ENCODE results near the gene OR2A5.
"Not testable (repeated sequence)": the region's sequence is repeated elsewhere in the genome, so short reads cannot be mapped to it uniquely, and the experiment has no call there.

The OR2A5 gene

DNA sequence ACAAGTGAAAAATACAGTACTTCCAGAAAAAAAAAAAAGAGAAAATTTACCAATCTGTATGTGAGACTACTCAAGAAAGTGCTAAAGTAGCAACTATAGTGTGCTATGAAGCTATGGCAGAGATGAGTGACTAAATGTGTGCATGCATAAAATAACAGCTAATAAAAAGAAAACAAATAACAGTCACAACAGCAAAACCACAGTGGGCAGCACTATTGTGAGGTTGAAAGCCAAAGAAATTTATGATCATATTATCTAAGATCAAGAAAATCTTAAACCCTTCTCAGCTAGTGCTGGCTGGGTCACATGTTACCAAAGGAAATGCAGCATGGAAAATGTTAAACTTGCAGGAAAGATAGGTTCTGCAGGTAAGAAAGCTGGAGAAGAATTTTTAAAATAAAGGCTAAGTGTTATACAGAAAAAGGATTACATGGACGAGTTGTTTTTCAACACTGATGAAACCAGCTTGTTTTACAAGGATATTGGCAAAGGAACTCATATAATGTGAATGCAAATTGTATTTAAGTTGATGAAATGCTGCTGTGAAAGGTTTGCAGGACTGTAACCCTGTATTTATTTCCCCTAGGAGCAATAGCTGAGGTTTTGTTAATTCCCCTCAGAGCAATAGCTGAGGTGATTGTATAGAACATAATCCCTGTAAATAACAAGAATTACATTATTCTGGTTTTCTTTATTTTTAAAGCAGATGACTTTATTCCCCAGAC, 15.6 kb upstream of the OR2A5 start:
- no peak for DNase-seq (ENCODE audit: low read depth in 2 of 2)

GRCh38 chr7:144035385-144035784, 13.4 kb upstream of the OR2A5 start:
- no peak for DNase-seq (ENCODE audit: low read depth in 2 of 2)

DNA sequence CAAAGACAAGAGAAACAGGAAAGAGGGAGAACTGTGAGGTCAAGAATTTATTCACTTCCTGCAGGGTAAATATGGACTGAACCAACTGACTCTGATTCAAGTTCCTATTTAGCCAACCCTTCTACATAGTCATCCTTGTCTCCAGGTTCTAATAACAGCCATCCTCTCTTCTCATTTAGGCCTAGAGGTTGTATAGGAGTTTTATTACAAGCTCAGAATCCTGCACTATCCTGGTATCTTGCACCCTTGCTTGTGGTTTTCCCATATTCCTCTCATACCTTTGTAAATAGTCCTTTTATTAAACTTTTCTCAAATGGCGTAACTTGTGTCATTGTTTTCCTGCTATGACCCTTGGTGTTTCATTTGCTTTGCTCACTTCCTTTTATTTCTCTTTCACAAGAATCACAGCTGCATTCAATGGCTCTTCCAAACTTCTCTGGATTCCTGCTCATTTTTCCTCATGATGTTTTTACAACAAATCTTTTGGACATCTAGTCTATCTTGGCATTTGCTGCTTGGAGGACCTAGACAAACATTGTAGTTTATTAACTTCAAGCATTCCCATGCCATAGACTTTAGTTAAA, 12.4 kb upstream of the OR2A5 start:
- no peak for DNase-seq (ENCODE audit: low read depth in 2 of 2)

DNA sequence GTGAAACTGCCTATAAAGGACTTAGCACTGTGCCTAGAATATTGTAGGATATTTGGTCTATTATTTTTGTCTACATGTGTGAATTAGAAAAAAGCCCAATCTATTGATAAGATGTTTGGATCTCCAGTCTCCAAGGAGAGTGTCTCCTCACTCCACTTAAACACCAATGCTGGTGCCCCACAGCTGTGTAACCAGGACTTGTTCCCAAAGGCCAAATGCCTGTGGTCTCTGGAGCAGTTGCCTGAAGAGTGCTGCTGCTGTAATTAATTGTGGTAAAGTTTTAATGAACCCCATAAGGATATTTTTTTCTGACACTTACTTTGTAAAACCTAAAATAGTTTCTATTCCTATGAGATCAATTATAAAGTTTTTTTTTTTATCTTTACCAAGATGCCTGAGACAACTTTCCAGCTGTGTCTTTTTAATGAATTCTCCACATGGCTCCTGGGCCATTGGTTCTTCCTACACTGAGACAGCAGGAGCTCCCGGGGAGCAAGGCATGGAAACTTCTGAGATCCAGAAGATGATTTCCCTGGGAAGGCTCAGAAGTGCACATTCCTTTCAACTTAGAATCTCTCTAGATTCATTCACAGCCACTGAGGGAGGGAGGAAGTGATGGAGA, 11.2 kb upstream of the OR2A5 start:
- DNase-seq (ENCODE audit: low read depth in 2 of 2) = no peak

DNA sequence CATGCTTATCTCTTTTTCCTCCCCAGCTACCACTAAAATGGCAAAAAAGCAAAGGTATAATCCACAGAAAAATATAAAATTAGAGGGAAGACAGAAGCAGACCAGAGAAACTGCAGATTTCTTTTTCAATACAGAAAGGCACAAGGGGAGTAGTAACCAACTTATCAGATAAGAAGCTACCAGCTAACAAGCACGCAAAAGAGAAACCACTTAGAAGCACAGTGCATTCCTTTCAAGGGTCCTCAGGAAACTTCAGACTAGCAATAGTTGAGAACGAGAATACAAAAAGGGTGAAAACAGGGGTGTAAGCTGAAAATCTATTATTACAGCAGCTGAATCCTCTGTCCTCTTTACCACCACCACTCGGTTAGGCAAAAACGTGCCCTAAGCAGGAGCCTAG, 9.9 kb upstream of the OR2A5 start:
- no peak for DNase-seq (ENCODE audit: low read depth in 2 of 2)

DNA sequence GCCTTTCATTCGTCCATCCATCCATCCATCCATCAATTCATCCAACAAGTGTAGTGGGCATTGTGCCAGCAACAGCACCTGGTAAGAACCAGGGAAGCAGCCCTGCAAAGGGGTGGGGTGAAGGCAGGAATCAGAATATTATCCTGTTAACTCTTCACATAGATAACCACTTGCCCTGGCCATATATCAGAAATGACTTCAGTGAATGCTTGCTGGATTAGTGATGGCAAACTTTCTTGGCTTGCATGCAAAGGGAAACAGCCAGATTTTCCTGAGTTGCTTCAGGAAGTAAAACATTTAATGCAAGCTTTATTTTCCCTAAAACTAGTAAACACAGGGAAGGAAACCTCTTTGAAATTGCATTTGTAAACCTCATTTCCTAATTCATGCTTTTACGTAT, 743 bp downstream of the OR2A5 start:
- no peak for DNase-seq (ENCODE audit: low read depth in 2 of 2)

DNA sequence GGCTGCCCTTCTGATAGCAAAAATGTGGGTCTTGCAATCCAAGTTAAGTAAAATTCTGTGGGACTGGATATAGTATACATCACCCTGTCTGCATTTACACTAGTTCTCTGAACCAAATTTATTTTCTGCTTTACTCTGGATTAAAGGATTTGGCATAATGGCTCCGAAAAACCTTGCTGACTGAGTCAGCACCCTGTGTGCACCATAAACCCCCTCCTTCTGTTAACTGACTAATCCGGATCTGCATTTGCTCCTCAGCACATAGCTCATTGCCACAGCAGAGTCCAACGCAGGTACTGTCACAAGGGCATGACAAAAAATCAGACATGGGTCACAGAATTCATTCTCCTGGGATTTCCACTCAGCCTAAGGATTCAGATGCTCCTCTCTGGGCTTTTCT, 1.3 kb downstream of the OR2A5 start:
- no peak for DNase-seq (ENCODE audit: low read depth in 2 of 2)

GRCh38 chr7:144050884-144051283, 2.1 kb downstream of the OR2A5 start:
- not testable (repeated sequence) for DNase-seq (ENCODE audit: low read depth in 2 of 2)

DNA sequence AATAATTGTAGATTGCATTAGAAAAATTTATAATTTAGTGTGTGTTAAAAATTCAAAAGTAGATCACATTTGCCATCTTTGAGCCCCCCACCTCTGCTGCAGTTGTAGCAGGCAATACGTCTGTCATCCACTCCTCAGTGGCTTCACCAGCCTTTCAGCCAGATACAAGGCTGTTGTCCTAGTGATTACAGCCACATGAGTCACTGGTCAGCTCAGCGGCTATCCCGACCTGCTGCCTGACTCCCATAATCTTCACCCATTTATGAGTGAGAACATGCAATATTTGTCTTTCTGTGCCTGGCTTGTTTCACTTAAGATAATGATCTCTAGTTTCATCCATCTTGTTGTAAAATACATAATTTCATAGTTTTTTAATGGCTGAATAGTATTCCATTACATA, 9.2 kb downstream of the OR2A5 start:
- DNase-seq (ENCODE audit: low read depth in 2 of 2) = no peak

- DNase-seq (ENCODE audit: low read depth in 2 of 2) = no peak
Observed at GRCh38 chr7:144063710-144064109, 15.0 kb downstream of the OR2A5 start.

GRCh38 chr7:144069511-144069910, 20.8 kb downstream of the OR2A5 start, which contains the start of gene OR2A25:
TSS of gene OR2A25 (plus strand) at chr7:144069811. CDS start at chr7:144074220, 4,409 bp downstream.
- DNase-seq (ENCODE audit: low read depth in 2 of 2) = no peak

DNA sequence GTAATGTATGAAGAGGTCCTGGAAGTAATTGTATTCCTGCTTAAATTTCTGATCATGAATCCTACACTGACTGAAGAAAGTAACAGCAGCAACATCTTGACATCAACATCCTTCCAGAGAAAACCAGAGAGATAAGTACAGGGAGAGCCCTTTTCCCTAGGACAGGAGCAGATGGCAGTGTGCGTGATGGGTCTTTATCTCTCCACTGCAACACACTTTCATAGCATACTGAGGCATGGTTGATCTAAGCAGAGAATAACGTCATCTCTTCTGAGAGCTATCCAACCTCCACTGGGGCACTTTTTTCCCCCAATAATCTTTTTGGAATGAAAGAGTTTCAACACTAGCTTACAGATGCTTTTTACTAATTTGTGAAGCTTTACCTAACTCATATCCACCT, 21.2 kb downstream of the OR2A5 start:
- DNase-seq (ENCODE audit: low read depth in 2 of 2) = no peak

DNA sequence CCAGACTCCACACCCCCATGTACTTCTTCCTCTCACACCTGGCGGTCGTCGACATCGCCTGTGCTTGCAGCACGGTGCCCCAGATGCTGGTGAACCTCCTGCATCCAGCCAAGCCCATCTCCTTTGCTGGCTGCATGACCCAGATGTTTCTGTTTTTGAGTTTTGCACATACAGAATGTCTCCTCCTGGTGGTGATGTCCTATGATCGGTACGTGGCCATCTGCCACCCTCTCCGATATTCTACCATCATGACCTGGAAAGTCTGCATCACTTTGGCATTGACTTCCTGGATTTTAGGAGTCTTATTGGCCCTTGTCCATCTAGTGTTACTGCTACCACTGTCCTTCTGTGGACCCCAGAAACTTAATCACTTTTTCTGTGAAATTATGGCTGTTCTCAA, 25.6 kb downstream of the OR2A5 start:
- no peak for DNase-seq (ENCODE audit: low read depth in 2 of 2)

DNA sequence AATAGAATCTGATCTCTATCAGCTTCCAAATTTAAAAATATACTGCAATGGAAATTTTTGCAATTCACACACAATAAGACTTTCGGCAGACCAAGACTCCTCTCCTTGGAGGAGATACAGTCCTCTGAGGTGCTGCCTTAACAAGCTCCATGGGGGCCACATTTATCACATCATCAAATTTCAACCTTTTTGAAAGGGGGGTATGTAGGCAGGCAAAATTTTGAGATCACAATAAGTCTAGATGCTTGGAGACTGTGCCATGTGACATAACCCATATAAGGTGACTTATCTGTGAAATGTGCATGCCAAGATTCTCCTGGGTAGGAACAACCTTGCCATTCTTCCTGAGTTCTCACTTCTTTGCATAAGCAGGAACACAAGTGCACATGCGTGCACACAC, 37.2 kb downstream of the OR2A5 start, which contains the start of gene OR2A12:
Gene OR2A12, plus strand, starts transcription at position 301 of the 400 bp plus-strand sequence. CDS start 8,830 bp downstream, outside the sequence.
- no peak for DNase-seq (ENCODE audit: low read depth in 2 of 2)

DNA sequence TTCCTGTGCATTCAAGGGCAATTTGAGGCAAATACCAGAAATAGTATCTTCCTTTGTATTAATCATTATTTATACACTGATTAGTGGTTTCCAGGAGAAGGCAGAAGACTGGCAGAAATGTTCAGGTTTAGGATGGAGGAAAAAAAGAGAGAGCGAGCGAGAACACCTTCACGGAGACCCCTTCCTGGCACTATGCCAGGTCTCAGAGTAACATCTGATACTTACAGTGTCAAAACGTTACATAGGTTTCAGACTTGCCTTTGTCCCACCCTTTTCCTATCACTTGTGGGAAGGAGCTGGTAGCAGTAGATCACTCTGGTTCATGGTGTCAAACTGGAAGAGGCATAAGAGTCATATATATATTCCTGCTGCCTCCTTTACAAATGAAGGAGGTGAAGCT, 38.0 kb downstream of the OR2A5 start:
- no peak for DNase-seq (ENCODE audit: low read depth in 2 of 2)

- DNase-seq (ENCODE audit: low read depth in 2 of 2) = no peak
Observed at GRCh38 chr7:144087230-144087629, 38.5 kb downstream of the OR2A5 start.

- no peak for DNase-seq (ENCODE audit: low read depth in 2 of 2)
Observed at GRCh38 chr7:144090667-144091066, 41.9 kb downstream of the OR2A5 start.

DNA sequence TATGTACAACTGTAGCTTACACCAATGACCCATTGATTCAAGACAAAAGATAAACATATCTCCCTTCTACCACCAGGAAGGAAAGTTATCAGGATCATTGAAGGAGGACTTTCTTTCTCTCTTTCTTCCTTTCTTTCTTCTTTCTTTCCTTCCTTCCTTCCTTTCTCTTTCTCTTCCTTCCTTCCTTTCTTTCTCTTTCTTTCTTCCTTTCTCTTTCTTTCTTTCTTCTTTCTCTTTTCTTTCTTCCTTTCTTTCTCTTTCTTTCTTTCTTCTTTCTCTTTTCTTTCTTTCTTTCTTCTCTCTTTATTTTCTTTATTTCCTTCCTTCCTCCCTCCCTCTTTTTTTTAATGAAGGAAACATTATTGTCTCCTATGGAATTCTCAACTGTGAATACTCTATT, 50.0 kb downstream of the OR2A5 start:
- DNase-seq (ENCODE audit: low read depth in 2 of 2) = no peak

DNA sequence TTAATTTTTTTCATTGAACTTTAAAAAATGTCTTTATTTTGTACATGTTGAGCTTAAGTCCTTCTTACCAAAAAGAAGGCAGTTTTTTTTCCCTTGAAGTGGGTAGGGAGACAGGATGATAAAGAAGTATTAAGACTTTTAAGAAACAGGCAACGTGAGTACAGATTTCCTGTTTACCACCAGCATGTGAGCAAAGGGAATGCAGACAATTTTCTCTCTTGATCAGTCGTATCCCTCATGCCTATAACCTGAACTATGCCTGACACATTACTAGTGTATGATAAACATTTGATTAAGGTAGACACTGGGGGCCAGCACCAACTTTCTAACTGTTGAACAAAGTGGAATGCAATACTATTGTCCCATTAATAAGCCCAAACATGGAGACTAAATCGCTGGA, 51.9 kb downstream of the OR2A5 start:
- DNase-seq (ENCODE audit: low read depth in 2 of 2) = no peak

DNA sequence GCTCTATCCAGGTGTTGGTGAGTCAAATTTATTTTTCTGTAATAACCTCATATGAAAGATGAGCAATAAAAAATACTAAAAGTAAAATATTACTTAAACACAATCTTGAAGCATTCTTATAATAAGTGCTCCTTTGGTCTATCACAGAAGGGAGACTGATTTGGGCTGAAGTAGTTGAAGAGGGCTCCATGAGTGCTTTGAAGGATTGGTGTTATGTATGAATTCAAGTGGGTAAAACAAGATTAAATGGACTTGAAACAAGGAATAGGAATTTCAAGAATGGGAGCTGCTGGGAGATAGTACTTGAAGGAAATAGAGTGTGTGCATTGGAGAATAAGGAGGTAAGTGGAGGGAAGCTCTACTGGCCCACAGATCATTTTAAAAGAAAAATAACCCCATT, 53.3 kb downstream of the OR2A5 start:
- no peak for DNase-seq (ENCODE audit: low read depth in 2 of 2)

DNA sequence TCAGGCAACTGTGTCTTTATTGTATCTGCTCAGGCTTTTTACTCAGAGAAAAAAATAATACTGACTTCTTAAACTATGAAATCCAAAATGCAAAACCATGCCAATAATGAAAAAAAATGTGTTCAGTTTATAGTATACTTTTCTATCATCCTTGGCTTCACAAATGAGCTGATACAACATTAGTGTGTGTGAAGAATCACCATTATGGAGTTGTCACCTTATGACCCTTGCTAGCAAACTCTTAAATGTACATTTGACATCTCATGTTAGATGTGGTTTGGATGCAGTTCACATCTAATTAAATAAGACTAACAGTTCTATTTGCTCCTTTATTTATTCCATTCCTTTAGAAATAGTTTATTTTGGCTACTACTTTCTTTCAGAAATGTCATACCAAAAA, 56.5 kb downstream of the OR2A5 start:
- DNase-seq (ENCODE audit: low read depth in 2 of 2) = no peak

All from stimulated activated CD8-positive, alpha-beta memory T cell treated with anti-CD3 and anti-CD28 coated beads, Interleukin-7, amount 100 ng/mL, for 1 hour (primary cell).